ENCODE results near the gene CHAMP1.

GRCh38 chr13:114311387-114311786, 2.9 kb upstream of the CHAMP1 start:
- TF ChIP-seq, protein P1, sequence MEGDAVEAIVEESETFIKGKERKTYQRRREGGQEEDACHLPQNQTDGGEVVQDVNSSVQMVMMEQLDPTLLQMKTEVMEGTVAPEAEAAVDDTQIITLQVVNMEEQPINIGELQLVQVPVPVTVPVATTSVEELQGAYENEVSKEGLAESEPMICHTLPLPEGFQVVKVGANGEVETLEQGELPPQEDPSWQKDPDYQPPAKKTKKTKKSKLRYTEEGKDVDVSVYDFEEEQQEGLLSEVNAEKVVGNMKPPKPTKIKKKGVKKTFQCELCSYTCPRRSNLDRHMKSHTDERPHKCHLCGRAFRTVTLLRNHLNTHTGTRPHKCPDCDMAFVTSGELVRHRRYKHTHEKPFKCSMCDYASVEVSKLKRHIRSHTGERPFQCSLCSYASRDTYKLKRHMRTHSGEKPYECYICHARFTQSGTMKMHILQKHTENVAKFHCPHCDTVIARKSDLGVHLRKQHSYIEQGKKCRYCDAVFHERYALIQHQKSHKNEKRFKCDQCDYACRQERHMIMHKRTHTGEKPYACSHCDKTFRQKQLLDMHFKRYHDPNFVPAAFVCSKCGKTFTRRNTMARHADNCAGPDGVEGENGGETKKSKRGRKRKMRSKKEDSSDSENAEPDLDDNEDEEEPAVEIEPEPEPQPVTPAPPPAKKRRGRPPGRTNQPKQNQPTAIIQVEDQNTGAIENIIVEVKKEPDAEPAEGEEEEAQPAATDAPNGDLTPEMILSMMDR (conservative IDR thresholded peaks at IDR 0.05): no peak
- TF ChIP-seq ZFX (IDR thresholded peaks at IDR 0.05): no peak

All from C4-2B (cell line).